Spleen (tissue), 11 donors: ENCODE results near the gene CNST. TPM values are rescaled to one million over a fixed set of nuclear protein-coding genes. Genes with fewer than 3 reads are reported as not detected.

Experiments
- DNase-seq: peaks from one replicate; pipeline ENCODE4 v3.0.0-alpha.2; 2020
- H3K27ac ChIP-seq, 8 donors: fragments of 200-600 bp; sonication (generic) in 7 of 8; 1 replicate in 4 of 8; 2 replicates in 4 of 8; pipeline versions ENCODE4 v1.5.0 to v1.8.0; 2016 to 2021; ENCODE audit warnings: inconsistent platforms in 4 of 8, mild to moderate bottlenecking in 4 of 8, moderate library complexity in 1 of 8
- H3K27me3 ChIP-seq, 7 donors: fragments of 200-600 bp; sonication (generic) in 6 of 7; replicated peaks in 1 of 7; 1 replicate in 4 of 7; 2 replicates in 3 of 7; pipeline versions ENCODE4 v1.5.0 to v1.8.0; 2016 to 2021; ENCODE audit warnings: inconsistent platforms in 3 of 7, mild to moderate bottlenecking in 1 of 7
- H3K36me3 ChIP-seq, 6 donors: fragments of 200-600 bp; sonication (generic) in 5 of 6; 1 replicate in 4 of 6; 2 replicates in 2 of 6; pipeline versions ENCODE4 v1.5.0 to v1.8.0; 2016 to 2021; ENCODE audit warnings: inconsistent platforms in 2 of 6
- H3K4me1 ChIP-seq, 6 donors: fragments of 200-600 bp; sonication (generic) in 5 of 6; 1 replicate in 3 of 6; 2 replicates in 3 of 6; pipeline versions ENCODE4 v1.5.0 to v1.8.0; 2016 to 2021; ENCODE audit warnings: inconsistent platforms in 3 of 6
- H3K4me3 ChIP-seq, 8 donors: fragments of 200-600 bp; sonication (generic) in 7 of 8; 1 replicate in 4 of 8; 2 replicates in 4 of 8; pipeline versions ENCODE4 v1.5.0 to v1.8.0; 2016 to 2021; ENCODE audit warnings: inconsistent platforms in 4 of 8, mild to moderate bottlenecking in 4 of 8, moderate library complexity in 2 of 8
- H3K9me3 ChIP-seq, 8 donors: fragments of 200-600 bp; sonication (generic) in 7 of 8; 1 replicate in 4 of 8; 2 replicates in 4 of 8; pipeline versions ENCODE4 v1.5.0 to v1.8.0; 2016 to 2021; ENCODE audit warnings: inconsistent platforms in 4 of 8
- CTCF ChIP-seq, 11 experiments: fragments of 200-600 bp in 7 of 11; fragments of 450-650 bp in 4 of 11; sonication (generic) in 4 of 11; IDR thresholded peaks in 8 of 11; conservative IDR thresholded peaks in 3 of 11; 1 replicate in 7 of 11; 2 replicates in 4 of 11; pipeline versions ENCODE4 v1.4.0 to v1.8.0; 2016 to 2021; ENCODE audit warnings: antibody characterized with exemption in 11 of 11, inconsistent platforms in 4 of 11, mild to moderate bottlenecking in 1 of 11
- POLR2A ChIP-seq, 3 donors: fragments of 450-650 bp; IDR thresholded peaks; one replicate each; pipeline ENCODE4 v1.5.1; 2017; ENCODE audit warnings: antibody characterized with exemption in 3 of 3, mild to moderate bottlenecking in 1 of 3
- POLR2AphosphoS5 ChIP-seq, 3 donors: sonication (generic); formaldehyde crosslinking; IDR thresholded peaks; one replicate each; pipeline ENCODE4 v1.5.1; 2017; ENCODE audit warnings: antibody characterized with exemption in 3 of 3
- WGBS, 5 donors: extraction: QIAGEN DNeasy Blood & Tissue Kit in 3 of 5; methylation state at CpG; one replicate each; pipeline versions ENCODE4 v1.1.5 to v1.1.7; 2013 to 2018; 5-methylcytosine and 5-hydroxymethylcytosine counted together
- intact Hi-C: fragments of 100-400 bp; cut with DNase I; formaldehyde crosslinking; loops from one replicate; pipeline ENCODE4 v1.15.0; 2023; ENCODE audit warnings: low total_unique reads
- polyA plus RNA-seq, 3 donors: library from polyadenylated mRNA; stranded (reverse); fragments of 200-250 nt; gene quantifications; one replicate each; pipeline ENCODE4 v1.2.1, GENCODE V29; 2013
- total RNA-seq, 7 donors: library from RNA; depleted of rRNA in 3 of 7; stranded (reverse); fragments of >200 nt in 3 of 7; fragmentation: NEBNext Ultra II Directional in 4 of 7; extraction: Animal tissue kit (Norgen Biotek cat#: 25700) in 4 of 7; gene quantifications; one replicate each; pipeline versions ENCODE4 v1.1.0 to v1.2.1, GENCODE V29; 2016 to 2021
- donor health status: healthy with polysubstance abuse.
- donor health status: DM: no; HTN: no; CAD: no; lungs with moderate emphysema.
- donor health status: DM: no; HTN: no; CAD: no.
- donor health status: Bipolar disorder and iron deficiency.
- donor health status: healthy.
- donor health status: DM: no; HTN: no; CAD: no.
- donor health status: DM: yes; HTN: yes; CAD: no.

The CNST gene
- total and polyA plus RNA-seq, 10 donors, result 7.5 to 40.5 (median 30.0) TPM

- Histone ChIP-seq H3K27ac (no peak overlapping the region), H3K4me3 (no peak overlapping the region), H3K4me1 (peaks cover 0 to 28% (median 11%) of the 10 kb centered on the region in 6 donors), H3K36me3 (no peaks in the 10 kb centered on the region), H3K9me3 (no peaks in the 10 kb centered on the region), H3K27me3 (peaks cover 0 to 6% (median 0%) of the 10 kb centered on the region in 7 donors)
- intact Hi-C loops, result no loop called here
- no peak for DNase-seq
- 15 to 27% (median 18%) methylated on average over 8 of the region's 8 CpGs for WGBS, 5 donors
- no peak for TF ChIP-seq CTCF (IDR thresholded peaks at IDR 0.05 in 8 of 11, conservative IDR thresholded peaks at IDR 0.05 in 3 of 11)
- TF ChIP-seq POLR2A (IDR thresholded peaks at IDR 0.05), result no peak
- TF ChIP-seq POLR2AphosphoS5 (IDR thresholded peaks at IDR 0.05), result no peak
Observed at GRCh38 chr1:246703581-246703980, 137.3 kb downstream of the CNST start.

- 36 to 79% (median 61%) methylated on average over 3 of the region's 3 CpGs for WGBS, 5 donors
Observed at GRCh38 chr1:246705368-246705767, 139.1 kb downstream of the CNST start.

GRCh38 chr1:246708166-246708565, 141.9 kb downstream of the CNST start:
- DNase-seq, result no peak
- WGBS, 5 donors, result 84 to 95% (median 89%) methylated on average over 6 of the region's 6 CpGs
- Histone ChIP-seq H3K4me1 (peaks cover 0 to 31% (median 3%) of the 10 kb centered on the region in 6 donors), H3K4me3 (no peak overlapping the region), H3K27ac (peak overlapping the region in 4 of 8 donors; percentile 29 to 60 (median 46)), H3K36me3 (no peaks in the 10 kb centered on the region), H3K27me3 (peaks cover 0 to 6% (median 0%) of the 10 kb centered on the region in 7 donors), H3K9me3 (peaks cover 0 to 3% (median 0%) of the 10 kb centered on the region in 8 donors)
- intact Hi-C loops, result no loop called here
- TF ChIP-seq CTCF (IDR thresholded peaks at IDR 0.05 in 8 of 11, conservative IDR thresholded peaks at IDR 0.05 in 3 of 11) (no peak), POLR2A (IDR thresholded peaks at IDR 0.05) (no peak), POLR2AphosphoS5 (IDR thresholded peaks at IDR 0.05) (no peak)

More at GRCh38 chr1:246705368-246705767, 139.1 kb downstream of the CNST start:
- peak overlapping the region in 1 of 8 donors; percentile 11 for H3K27ac ChIP-seq
- intact Hi-C loops, result no loop called here
- H3K36me3 ChIP-seq, result no peaks in the 10 kb centered on the region
- TF ChIP-seq POLR2A (IDR thresholded peaks at IDR 0.05), result no peak
- no peak for TF ChIP-seq CTCF (IDR thresholded peaks at IDR 0.05 in 8 of 11, conservative IDR thresholded peaks at IDR 0.05 in 3 of 11)
- no peak for TF ChIP-seq POLR2AphosphoS5 (IDR thresholded peaks at IDR 0.05)
- DNase-seq, result no peak
- no peak overlapping the region for H3K4me3 ChIP-seq
- peaks cover 0 to 31% (median 3%) of the 10 kb centered on the region in 6 donors for H3K4me1 ChIP-seq
- H3K9me3 ChIP-seq, result no peaks in the 10 kb centered on the region
- peaks cover 0 to 6% (median 0%) of the 10 kb centered on the region in 7 donors for H3K27me3 ChIP-seq

- Histone ChIP-seq H3K4me1 (peaks cover 0 to 22% (median 2%) of the 10 kb centered on the region in 6 donors), H3K4me3 (no peak overlapping the region), H3K27me3 (peaks cover 0 to 7% (median 0%) of the 10 kb centered on the region in 7 donors), H3K27ac (peak overlapping the region in 4 of 8 donors; percentile 33 to 60 (median 48)), H3K36me3 (no peaks in the 10 kb centered on the region), H3K9me3 (peaks cover 0 to 3% (median 0%) of the 10 kb centered on the region in 8 donors)
- TF ChIP-seq POLR2AphosphoS5 (IDR thresholded peaks at IDR 0.05), result no peak
- no peak for TF ChIP-seq CTCF (IDR thresholded peaks at IDR 0.05 in 8 of 11, conservative IDR thresholded peaks at IDR 0.05 in 3 of 11)
- TF ChIP-seq POLR2A (IDR thresholded peaks at IDR 0.05), result no peak
- 84 to 97% (median 93%) methylated on average over 4 of the region's 4 CpGs for WGBS, 5 donors
- no peak for DNase-seq
- intact Hi-C loops, result no loop called here
Observed at GRCh38 chr1:246709196-246709595, 142.9 kb downstream of the CNST start.
